ENCODE data around the gene OR52R1.

GRCh38 chr11:4769838-4770237 lies 34.3 kb downstream of the OR52R1 start, which contains the start of gene OR51F1:
- no peak for TF ChIP-seq CTCF (IDR thresholded peaks at IDR 0.05)
- no peak for TF ChIP-seq EZH2 (IDR thresholded peaks at IDR 0.05; ENCODE audit: borderline replicate concordance, insufficient read depth, low read depth, low read length, poor library complexity, severe bottlenecking)
